Heart left ventricle (tissue), 13 donors: ENCODE results near the gene RNF40.

Experiments used
- CTCF ChIP-seq, 12 donors: fragments of 200-600 bp; sonication (generic) in 4 of 12; IDR thresholded peaks; one replicate each; pipeline versions ENCODE4 v1.5.0 to v1.8.0; 2018 to 2022; ENCODE audit warnings: antibody characterized with exemption in 12 of 12, mild to moderate bottlenecking in 5 of 12
- POLR2A ChIP-seq, 2 donors: fragments of 450-650 bp; IDR thresholded peaks; one replicate each; pipeline ENCODE4 v1.6.1; 2017; ENCODE audit warnings: antibody characterized with exemption in 2 of 2, mild to moderate bottlenecking in 2 of 2, moderate library complexity in 2 of 2
- donor health status: ischemic (EF 13 %, LVEDD 7.1; RV severe dilation, severe dysfunction).
- donor health status: DM: no; HTN: yes; CAD: no.
- donor health status: DM: no; HTN: no; CAD: no.
- donor health status: ischemic (EF 25% LVEDD 6.9; RV normal size, moderate dysfunction).
- donor health status: ischemic (EF 25% LVEDD 5.7; RV mildly dilated, moderate dysfunction).
- donor health status: ischemic (EF 35%, LVEDD 5.7; RV mildly dilated, moderate dysfunction).
- donor health status: nonischemic (EF 11% LVEDD 7.7; RV severe dilation, severe dysfunction).
- donor health status: DM: yes; HTN: yes; CAD: no.
- donor health status: PGD.
- donor health status: ischemic (EF 29% LVEDD 5.4; RV normal size, mild dysfunction).
- donor health status: nonischemic (EF 23%, LVEDD 6.1; RV moderate dilation, normal function).

GRCh38 chr16:30786115-30786935 is 24.2 kb downstream of the RNF40 start:
- TF ChIP-seq CTCF (IDR thresholded peaks at IDR 0.05): no peak
- TF ChIP-seq POLR2A (IDR thresholded peaks at IDR 0.05): no peak
